H1 (cell line): ENCODE data around the gene RASSF3. TPM values are rescaled to one million over a fixed set of nuclear protein-coding genes. Genes with fewer than 3 reads are reported as not detected.

Experiments used
- CTCF ChIA-PET: fragments of 300-600 bp; sonication (Branson Sonifier 250); formaldehyde crosslinking; loops from one replicate; lab custom pipeline; 2021; ENCODE audit not compliant: partially characterized antibody; lab: Charles Lee
- POLR2A ChIA-PET: fragments of 300-600 bp; sonication (Branson Sonifier 250); formaldehyde crosslinking; loops from one replicate; lab custom pipeline; 2021; ENCODE audit warnings: inconsistent platforms; ENCODE audit not compliant: partially characterized antibody; lab: Charles Lee
- DNase-seq, 2 experiments: peaks; one replicate each; pipeline versions ENCODE4 v3.0.0 to v3.0.0-alpha.2; 2010 to 2022; ENCODE audit warnings: low spot score in 2 of 2, low read depth in 1 of 2, mixed read lengths in 1 of 2
- FAIRE-seq: peaks from 2 replicates; lab custom pipeline; 2011; peaks lifted over from hg19 to GRCh38; lab: Jason Lieb, UNC
- H2AFZ ChIP-seq: 2 replicates; pipeline ENCODE4 v1.8.1; 2012; ENCODE audit warnings: low read length, inconsistent platforms
- H2AK5ac ChIP-seq: 2 replicates; pipeline ENCODE4 v1.6.1; 2013; ENCODE audit warnings: low read depth, low read length
- H2BK120ac ChIP-seq: replicated peaks from 2 replicates; pipeline ENCODE3; 2013; ENCODE audit warnings: low read depth, low read length, inconsistent platforms
- H2BK12ac ChIP-seq: 2 replicates; pipeline ENCODE4 v1.6.1; 2013; ENCODE audit warnings: low read depth, low read length
- H2BK15ac ChIP-seq: 2 replicates; pipeline ENCODE4 v1.6.1; 2013; ENCODE audit warnings: low read length
- H2BK20ac ChIP-seq: 2 replicates; pipeline ENCODE4 v1.6.1; 2013; ENCODE audit warnings: low read length
- H2BK5ac ChIP-seq: 2 replicates; pipeline ENCODE4 v1.6.1; 2013; ENCODE audit warnings: low read depth, low read length
- H3K14ac ChIP-seq: 2 replicates; pipeline ENCODE4 v1.6.1; 2013; ENCODE audit warnings: inconsistent platforms; ENCODE audit not compliant: insufficient read length
- H3K18ac ChIP-seq: 2 replicates; pipeline ENCODE4 v1.6.1; 2013; ENCODE audit warnings: low read length; ENCODE audit errors: extremely low read depth
- H3K23ac ChIP-seq: 2 replicates; pipeline ENCODE4 v1.6.1; 2013; ENCODE audit warnings: inconsistent platforms; ENCODE audit not compliant: insufficient read length
- H3K23me2 ChIP-seq: 2 replicates; pipeline ENCODE4 v1.6.1; 2013; ENCODE audit warnings: low read depth, low read length
- H3K27ac ChIP-seq: 2 replicates; pipeline ENCODE4 v1.6.1; 2011; ENCODE audit warnings: low read depth, low read length, inconsistent platforms
- H3K27me3 ChIP-seq, 4 experiments: replicated peaks in 1 of 4; 1 replicate in 1 of 4; 2 replicates in 3 of 4; pipeline versions ENCODE4 v1.6.1 to v1.8.1; 2011 to 2013; ENCODE audit warnings: low read length in 3 of 4, mild to moderate bottlenecking in 3 of 4, inconsistent platforms in 2 of 4, mixed read lengths in 2 of 4, moderate library complexity in 1 of 4; ENCODE audit not compliant: control insufficient read depth in 3 of 4, insufficient read depth in 3 of 4; ENCODE audit errors: extremely low read depth in 1 of 4
- H3K36me3 ChIP-seq, 4 experiments: 2 replicates each; pipeline versions ENCODE4 v1.6.1 to v1.8.1; 2011 to 2013; ENCODE audit warnings: mild to moderate bottlenecking in 4 of 4, low read length in 3 of 4, moderate library complexity in 2 of 4, control low read depth in 1 of 4, inconsistent platforms in 1 of 4; ENCODE audit not compliant: insufficient read depth in 4 of 4, control insufficient read depth in 2 of 4
- H3K4ac ChIP-seq: replicated peaks from 2 replicates; pipeline ENCODE3; 2013; ENCODE audit warnings: low read length, low read depth, mixed read lengths, inconsistent platforms; ENCODE audit not compliant: insufficient read length
- H3K4me1 ChIP-seq, 4 experiments: replicated peaks in 1 of 4; 1 replicate in 1 of 4; 2 replicates in 3 of 4; pipeline versions ENCODE4 v1.6.1 to v1.8.1; 2011 to 2013; ENCODE audit warnings: low read length in 3 of 4, inconsistent platforms in 2 of 4, mixed read lengths in 1 of 4; ENCODE audit not compliant: insufficient read depth in 4 of 4, control insufficient read depth in 3 of 4
- H3K4me2 ChIP-seq, 2 experiments: 2 replicates each; pipeline versions ENCODE4 v1.6.1 to v1.8.1; 2011 to 2013; ENCODE audit warnings: low read depth in 2 of 2, low read length in 2 of 2, control low read depth in 1 of 2, inconsistent platforms in 1 of 2, mild to moderate bottlenecking in 1 of 2; ENCODE audit not compliant: insufficient read depth in 1 of 2
- H3K4me3 ChIP-seq, 4 experiments: fragments of 200-600, 300-600 bp in 1 of 4; sonication (generic), shearing (Covaris generic), sonication (Bioruptor Twin) in 1 of 4; 2 replicates each; pipeline versions ENCODE4 v1.5.1 to v1.8.1; 2011 to 2016; ENCODE audit warnings: low read length in 4 of 4, low read depth in 3 of 4, control low read depth in 2 of 4, inconsistent platforms in 2 of 4, mild to moderate bottlenecking in 2 of 4, mixed read lengths in 1 of 4, moderate library complexity in 1 of 4; ENCODE audit not compliant: insufficient read depth in 2 of 4; ENCODE audit errors: extremely low read depth in 1 of 4
- H3K56ac ChIP-seq: replicated peaks from 2 replicates; pipeline ENCODE3; 2013; ENCODE audit warnings: low read depth, mild to moderate bottlenecking, mixed read lengths, low read length, inconsistent platforms; ENCODE audit not compliant: insufficient read length
- H3K79me1 ChIP-seq: 2 replicates; pipeline ENCODE4 v1.6.1; 2013; ENCODE audit warnings: low read depth, low read length, control low read depth
- H3K79me2 ChIP-seq, 2 experiments: 2 replicates each; pipeline versions ENCODE4 v1.6.1 to v1.8.1; 2012 to 2013; ENCODE audit warnings: low read length in 2 of 2, mild to moderate bottlenecking in 2 of 2, inconsistent platforms in 1 of 2; ENCODE audit not compliant: insufficient read depth in 2 of 2, control insufficient read depth in 1 of 2
- H3K9ac ChIP-seq, 4 experiments: replicated peaks in 1 of 4; 1 replicate in 1 of 4; 2 replicates in 3 of 4; pipeline versions ENCODE4 v1.6.1 to v1.8.1; 2011 to 2013; ENCODE audit warnings: low read depth in 3 of 4, low read length in 3 of 4, control low read depth in 2 of 4, mild to moderate bottlenecking in 2 of 4, moderate library complexity in 2 of 4, inconsistent platforms in 1 of 4; ENCODE audit errors: extremely low read depth in 1 of 4
- H3K9me3 ChIP-seq, 2 experiments: 2 replicates each; pipeline versions ENCODE4 v1.6.1 to v1.8.1; 2012 to 2013; ENCODE audit warnings: mild to moderate bottlenecking in 2 of 2, moderate library complexity in 2 of 2, control low read depth in 1 of 2, inconsistent platforms in 1 of 2, low read depth in 1 of 2, low read length in 1 of 2, mixed read lengths in 1 of 2; ENCODE audit not compliant: insufficient read depth in 2 of 2
- H4K20me1 ChIP-seq, 2 experiments: replicated peaks in 1 of 2; 2 replicates each; pipeline versions ENCODE3 to v1.8.1; 2011 to 2013; ENCODE audit warnings: inconsistent platforms in 2 of 2, low read length in 2 of 2, mild to moderate bottlenecking in 1 of 2; ENCODE audit not compliant: insufficient read depth in 2 of 2, control insufficient read depth in 1 of 2
- H4K5ac ChIP-seq: 2 replicates; pipeline ENCODE4 v1.6.1; 2013; ENCODE audit warnings: low read length, low read depth, mixed read lengths, inconsistent platforms; ENCODE audit not compliant: insufficient read length
- H4K8ac ChIP-seq: 2 replicates; pipeline ENCODE4 v1.8.0; 2013; ENCODE audit warnings: mild to moderate bottlenecking, moderate library complexity, low read length, inconsistent platforms; ENCODE audit not compliant: insufficient read depth; ENCODE audit errors: extremely low read depth
- H4K91ac ChIP-seq: replicated peaks from 2 replicates; pipeline ENCODE3; 2013; ENCODE audit warnings: low read length, mixed read lengths, inconsistent platforms; ENCODE audit not compliant: insufficient read length
- ASH2L ChIP-seq: fragments of 200-600, 300-600 bp; sonication (generic); IDR thresholded peaks from one replicate; pipeline ENCODE4 v1.7.1; 2017; ENCODE audit warnings: low read length
- BRCA1 ChIP-seq: IDR thresholded peaks from 2 replicates; pipeline ENCODE4 v1.6.1; 2012; ENCODE audit warnings: low read depth, low read length, improper control_type of control experiment
- CHD1 ChIP-seq: IDR thresholded peaks from 2 replicates; pipeline ENCODE4 v1.6.1; 2012; ENCODE audit warnings: low read depth, low read length, improper control_type of control experiment
- JUND ChIP-seq: IDR thresholded peaks from 2 replicates; pipeline ENCODE4 v1.6.1; 2011; ENCODE audit warnings: mild to moderate bottlenecking, improper control_type of control experiment, low read length
- KDM1A ChIP-seq: fragments of 200-600, 300-600 bp; sonication (generic); IDR thresholded peaks from 2 replicates; pipeline ENCODE4 v1.7.1; 2016; ENCODE audit warnings: mild to moderate bottlenecking, low read length, borderline replicate concordance
- KDM4A ChIP-seq: IDR thresholded peaks from one replicate; pipeline ENCODE4 v1.7.1; 2012; ENCODE audit warnings: low read depth, mild to moderate bottlenecking, moderate library complexity, low read length, inconsistent platforms; ENCODE audit not compliant: severe bottlenecking
- PHF8 ChIP-seq: fragments of 200-600 bp; sonication (generic); conservative IDR thresholded peaks from 2 replicates; pipeline ENCODE4 v1.7.1; 2012; ENCODE audit warnings: low read depth, mild to moderate bottlenecking, inconsistent platforms, low read length, moderate library complexity
- POU5F1 ChIP-seq: IDR thresholded peaks from 2 replicates; pipeline ENCODE4 v1.6.1; 2011; ENCODE audit warnings: low read depth, mild to moderate bottlenecking, low read length, moderate library complexity
- SAP30 ChIP-seq: fragments of 300-600 bp; sonication (generic); IDR thresholded peaks from 2 replicates; pipeline ENCODE4 v1.7.1; 2012; ENCODE audit warnings: low read length, moderate library complexity, mild to moderate bottlenecking, inconsistent platforms; ENCODE audit not compliant: insufficient read depth, insufficient replicate concordance
- SIN3A ChIP-seq, 2 experiments: IDR thresholded peaks in 1 of 2; conservative IDR thresholded peaks in 1 of 2; 2 replicates each; pipeline ENCODE4 v1.6.1; 2011 to 2012; ENCODE audit warnings: low read length in 2 of 2, improper control_type of control experiment in 1 of 2, low read depth in 1 of 2, mild to moderate bottlenecking in 1 of 2
- SP1 ChIP-seq: IDR thresholded peaks from 2 replicates; pipeline ENCODE4 v1.6.1; 2011; ENCODE audit warnings: low read depth, low read length
- WGBS, 2 experiments: shearing (Covaris generic) in 1 of 2; methylation state at CpG; one replicate each; pipeline versions ENCODE4 v1.1.6 to v1.1.7; 2013 to 2015; ENCODE audit warnings: low lambda C conversion rate in 2 of 2, mixed read lengths in 2 of 2, inconsistent platforms in 1 of 2, low coverage in 1 of 2, missing lambda C conversion rate in 1 of 2; ENCODE audit not compliant: insufficient replicate concordance in 2 of 2, insufficient coverage in 1 of 2, insufficient read length in 1 of 2; ENCODE audit errors: extremely low coverage in 1 of 2, missing lambda C conversion rate in 1 of 2; 5-methylcytosine and 5-hydroxymethylcytosine counted together
- polyA plus RNA-seq, 7 experiments: library from polyadenylated mRNA; depleted of rRNA in 3 of 7; stranded (reverse) in 5 of 7; unstranded in 2 of 7; fragments of >200 nt in 5 of 7; fragments of 200-250 nt in 2 of 7; gene quantifications; 1 replicate in 5 of 7; 2 replicates in 1 of 7; 4 replicates in 1 of 7; pipeline versions ENCODE4 v1.2.1 to v1.2.3, GENCODE V29; 2011 to 2013; ENCODE audit warnings: missing spikeins in 2 of 7, mixed read lengths in 2 of 7
- total RNA-seq: library from RNA; stranded (reverse); fragmentation: NEBNext Ultra II Directional; extraction: Animal tissue kit (Norgen Biotek cat#: 25700); gene quantifications from 2 replicates; pipeline ENCODE4 v1.2.1, GENCODE V29; 2021

Gene RASSF3
- total and polyA plus RNA-seq, 2 of the 8 experiments (the other 6 are each of a cell fraction or from before 2014, with no cell fraction given) = 19.1 to 64.3 TPM

GRCh38 chr12:64633011-64633939 is 23.0 kb downstream of the RASSF3 start:
- Histone ChIP-seq H3K4me1 (peaks cover 0 to 8% (median 2%) of the 10 kb centered on the region in 4 experiments; a peak in 2 of 7 replicates), H3K14ac (no peak overlapping the region), H2AFZ (no peak overlapping the region), H2BK20ac (no peak overlapping the region), H3K23ac (no peak overlapping the region), H2BK5ac (no peak overlapping the region), H4K8ac (no peak overlapping the region), H2AK5ac (no peak overlapping the region), H3K23me2 (peaks cover 4% of the 10 kb centered on the region), H3K79me1 (peaks cover 16% of the 10 kb centered on the region), H4K20me1 (peaks cover 0 to 6% of the 10 kb centered on the region in 2 experiments), H3K4me2 (no peak overlapping the region), H3K9ac (no peak overlapping the region), H2BK15ac (no peak overlapping the region), H4K5ac (no peak overlapping the region), H3K56ac (no peak overlapping the region), H3K4ac (no peak overlapping the region), H3K18ac (no peak overlapping the region), H4K91ac (no peak overlapping the region), H2BK120ac (no peak overlapping the region), H3K9me3 (0 out of 4 replicates have a peak, but pooled peaks cover 0 to 5% of the 10 kb centered on the region in 2 experiments), H3K27ac (no peak overlapping the region), H3K4me3 (no peak overlapping the region), H3K27me3 (no peaks in the 10 kb centered on the region), H2BK12ac (no peak overlapping the region), H3K36me3 (peaks cover 0 to 7% (median 0%) of the 10 kb centered on the region in 4 experiments; a peak in 2 of 8 replicates), H3K79me2 (peaks cover 13 to 88% of the 10 kb centered on the region in 2 experiments)
- FAIRE-seq = no peak
- CTCF ChIA-PET = interaction anchor here (0.6 to 2.4 kb wide), 7 partner anchors 9 to 447 kb away, joined by 3 to 8 read pairs (median 4); no protein-coding TSS in a partner anchor
- no peak for DNase-seq
- POLR2A ChIA-PET = interaction anchor here (0.6 to 1.0 kb wide), 2 partner anchors 16 to 163 kb away, joined by 3 read pairs; no protein-coding TSS in a partner anchor
- WGBS, 2 experiments = 89% methylated on average over 5 of the region's 5 CpGs; no CpG with 5 or more reads in 1 of the 2 experiments
- TF ChIP-seq KDM1A (no peak), POU5F1 (no peak), SP1 (no peak), PHF8 (no peak), ASH2L (no peak), SAP30 (no peak), SIN3A (conservative IDR thresholded peaks at IDR 0.05 in 1 of 2, IDR thresholded peaks at IDR 0.05 in 1 of 2; ENCODE audit: low read depth in 1 of 2, low read length in 2 of 2) (no peak), JUND (no peak), BRCA1 (no peak), CHD1 (no peak), KDM4A (no peak)
